Activated naive CD8-positive, alpha-beta T cell treated with anti-CD3 and anti-CD28 coated beads for 36 hours (primary cell): Measurements from ENCODE around the gene WNK2. TPM values are rescaled to one million over a fixed set of nuclear protein-coding genes. Genes with fewer than 3 reads are reported as not detected.

Experiments
- DNase-seq: peaks from one replicate; pipeline ENCODE4 v3.0.0; 2021
- H3K27ac Mint-ChIP-seq: one replicate; pipeline ENCODE4 v1.8.0; 2022; ENCODE audit warnings: mild to moderate bottlenecking, moderate library complexity, mixed read lengths
- H3K27me3 Mint-ChIP-seq: one replicate; pipeline ENCODE4 v1.8.0; 2022; ENCODE audit warnings: mild to moderate bottlenecking, mixed read lengths
- H3K36me3 Mint-ChIP-seq: one replicate; pipeline ENCODE4 v1.8.0; 2021; ENCODE audit warnings: mild to moderate bottlenecking, mixed read lengths
- H3K4me1 Mint-ChIP-seq: one replicate; pipeline ENCODE4 v1.8.0; 2021; ENCODE audit warnings: mixed read lengths
- H3K4me3 Mint-ChIP-seq: one replicate; pipeline ENCODE4 v1.8.0; 2022; ENCODE audit warnings: mild to moderate bottlenecking, moderate library complexity, mixed read lengths
- H3K9me3 Mint-ChIP-seq: one replicate; pipeline ENCODE4 v1.8.0; 2022; ENCODE audit warnings: mixed read lengths
- total RNA-seq, 2 experiments: library from RNA; stranded (reverse); gene quantifications; one replicate each; pipeline ENCODE4 v1.2.3, GENCODE V29; 2021

Gene WNK2
- total RNA-seq, 2 experiments from 2014 or later: 0.88 to 0.89 TPM

- no peak for DNase-seq
- Mint-ChIP-seq H3K4me1 (peaks cover 4% of the 10 kb centered on the region), H3K9me3 (peaks cover 10% of the 10 kb centered on the region), H3K27ac (no peak overlapping the region), H3K36me3 (peaks cover 1% of the 10 kb centered on the region), H3K27me3 (peaks cover 15% of the 10 kb centered on the region), H3K4me3 (no peak overlapping the region)
Measured at GRCh38 chr9:93236541-93237206, 52.7 kb downstream of the WNK2 start.

GRCh38 chr9:93237540-93237939 is 53.6 kb downstream of the WNK2 start:
- peaks cover 1% of the 10 kb centered on the region for H3K36me3 Mint-ChIP-seq
- H3K27me3 Mint-ChIP-seq: peaks cover 8% of the 10 kb centered on the region
- H3K9me3 Mint-ChIP-seq: peaks cover 10% of the 10 kb centered on the region
- DNase-seq: no peak
- H3K27ac Mint-ChIP-seq: no peak overlapping the region
- no peak overlapping the region for H3K4me3 Mint-ChIP-seq
- H3K4me1 Mint-ChIP-seq: peaks cover 4% of the 10 kb centered on the region

GRCh38 chr9:93238953-93239925 is 55.3 kb downstream of the WNK2 start:
- H3K9me3 Mint-ChIP-seq: peaks cover 10% of the 10 kb centered on the region
- no peaks in the 10 kb centered on the region for H3K27me3 Mint-ChIP-seq
- H3K4me1 Mint-ChIP-seq: peaks cover 4% of the 10 kb centered on the region
- no peak overlapping the region for H3K27ac Mint-ChIP-seq
- no peak overlapping the region for H3K4me3 Mint-ChIP-seq
- peaks cover 1% of the 10 kb centered on the region for H3K36me3 Mint-ChIP-seq
- DNase-seq: no peak

- no peak for DNase-seq
- peaks cover 10% of the 10 kb centered on the region for H3K9me3 Mint-ChIP-seq
- peaks cover 4% of the 10 kb centered on the region for H3K4me1 Mint-ChIP-seq
Measured at GRCh38 chr9:93240891-93241334, 57.0 kb downstream of the WNK2 start.

DNA sequence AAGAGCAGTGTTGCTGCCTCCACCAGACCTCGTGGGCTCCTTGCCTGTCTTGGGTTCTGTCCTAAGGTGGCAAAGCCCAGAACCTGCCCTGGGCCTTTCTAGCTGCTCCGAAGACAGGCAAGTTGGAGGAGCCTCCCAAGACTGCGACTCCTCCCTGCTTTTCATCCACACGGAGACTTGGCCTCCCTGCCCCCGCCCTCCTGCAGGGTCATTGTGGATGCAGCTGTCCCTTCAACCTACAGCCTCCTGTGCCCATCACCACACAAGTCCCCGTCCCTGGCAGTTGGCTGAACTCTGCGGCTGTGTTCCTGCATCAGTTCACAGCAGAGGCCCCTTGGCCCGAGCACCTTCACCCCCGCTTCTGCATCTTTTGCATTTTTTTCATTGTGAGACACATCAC is 59.2 kb downstream of the WNK2 start:
- Mint-ChIP-seq H3K4me1 (no peaks in the 10 kb centered on the region), H3K27me3 (no peaks in the 10 kb centered on the region), H3K9me3 (no peaks in the 10 kb centered on the region), H3K36me3 (no peaks in the 10 kb centered on the region), H3K4me3 (no peak overlapping the region), H3K27ac (no peak overlapping the region)
- no peak for DNase-seq

More at GRCh38 chr9:93240891-93241334, 57.0 kb downstream of the WNK2 start:
- no peak overlapping the region for H3K27ac Mint-ChIP-seq
- peaks cover 1% of the 10 kb centered on the region for H3K36me3 Mint-ChIP-seq
- no peak overlapping the region for H3K4me3 Mint-ChIP-seq
- no peaks in the 10 kb centered on the region for H3K27me3 Mint-ChIP-seq

GRCh38 chr9:93244101-93244500 is 60.2 kb downstream of the WNK2 start:
- Mint-ChIP-seq H3K27ac (no peak overlapping the region), H3K36me3 (no peaks in the 10 kb centered on the region), H3K9me3 (no peaks in the 10 kb centered on the region), H3K4me3 (no peak overlapping the region), H3K4me1 (no peaks in the 10 kb centered on the region), H3K27me3 (no peaks in the 10 kb centered on the region)
- no peak for DNase-seq

- Mint-ChIP-seq H3K4me1 (no peaks in the 10 kb centered on the region), H3K4me3 (no peak overlapping the region), H3K36me3 (no peaks in the 10 kb centered on the region), H3K9me3 (no peaks in the 10 kb centered on the region), H3K27me3 (no peaks in the 10 kb centered on the region), H3K27ac (no peak overlapping the region)
- no peak for DNase-seq
Measured at GRCh38 chr9:93244510-93245436, 60.8 kb downstream of the WNK2 start.

DNA sequence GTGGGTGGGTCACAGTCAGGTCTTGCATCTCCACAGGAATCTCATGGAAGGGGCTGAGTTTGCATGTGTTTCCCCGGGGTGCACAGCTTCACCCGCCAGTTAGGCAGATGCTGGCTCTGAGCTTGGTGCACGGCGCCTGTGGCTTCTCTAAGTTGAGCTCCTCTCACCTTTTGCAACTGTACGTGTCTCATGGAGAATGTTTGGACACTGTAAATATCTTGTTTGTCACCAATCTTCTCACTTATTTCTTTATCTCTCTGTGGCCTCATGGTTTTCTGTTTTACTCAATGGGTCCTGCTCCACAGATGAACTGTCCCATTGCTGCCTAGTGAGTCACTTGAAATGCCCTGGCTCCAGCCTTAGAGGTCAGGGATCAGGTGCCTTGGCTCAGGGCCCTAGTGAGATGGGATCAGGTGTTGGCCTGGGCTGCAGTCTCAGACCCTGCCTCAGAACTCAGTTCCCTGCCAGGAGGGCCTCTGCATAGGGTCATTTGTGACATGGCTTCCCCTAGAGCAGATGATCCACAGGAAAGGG is 61.6 kb downstream of the WNK2 start:
- Mint-ChIP-seq H3K9me3 (no peaks in the 10 kb centered on the region), H3K36me3 (no peaks in the 10 kb centered on the region), H3K4me3 (no peak overlapping the region), H3K27ac (no peak overlapping the region), H3K4me1 (no peaks in the 10 kb centered on the region), H3K27me3 (no peaks in the 10 kb centered on the region)
- DNase-seq: no peak

DNA sequence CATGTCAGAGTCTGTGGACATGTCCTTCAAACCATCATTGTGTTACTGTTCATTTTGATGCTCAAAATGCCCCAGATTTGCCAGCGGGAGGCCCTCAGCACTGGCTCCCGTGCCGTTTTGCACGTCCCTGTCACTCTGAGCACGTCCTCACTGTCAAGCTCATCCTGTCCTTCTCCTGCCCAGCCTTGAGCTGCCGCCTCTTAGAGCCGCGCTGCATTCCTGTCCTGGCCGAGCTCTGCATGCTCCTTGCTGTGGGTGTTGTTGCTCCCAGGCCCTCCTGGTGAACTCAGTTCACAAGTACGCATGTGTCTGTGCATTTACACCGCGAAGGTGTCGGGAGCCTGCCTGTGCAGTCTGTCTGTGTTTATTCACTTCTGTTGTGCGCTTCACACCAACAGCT is 62.2 kb downstream of the WNK2 start:
- Mint-ChIP-seq H3K27me3 (no peaks in the 10 kb centered on the region), H3K27ac (no peak overlapping the region), H3K9me3 (no peaks in the 10 kb centered on the region), H3K36me3 (no peaks in the 10 kb centered on the region), H3K4me1 (no peaks in the 10 kb centered on the region), H3K4me3 (no peak overlapping the region)
- no peak for DNase-seq

- Mint-ChIP-seq H3K9me3 (no peaks in the 10 kb centered on the region), H3K36me3 (no peaks in the 10 kb centered on the region), H3K27ac (no peak overlapping the region), H3K4me3 (no peak overlapping the region), H3K27me3 (no peaks in the 10 kb centered on the region), H3K4me1 (no peaks in the 10 kb centered on the region)
- no peak for DNase-seq
Measured at GRCh38 chr9:93246526-93246925, 62.6 kb downstream of the WNK2 start.

- Mint-ChIP-seq H3K4me1 (no peaks in the 10 kb centered on the region), H3K36me3 (no peaks in the 10 kb centered on the region), H3K27me3 (no peaks in the 10 kb centered on the region), H3K4me3 (no peak overlapping the region), H3K9me3 (no peaks in the 10 kb centered on the region), H3K27ac (no peak overlapping the region)
- no peak for DNase-seq
Measured at GRCh38 chr9:93247099-93247865, 63.3 kb downstream of the WNK2 start.

GRCh38 chr9:93247892-93248291 is 64.0 kb downstream of the WNK2 start:
- H3K27me3 Mint-ChIP-seq: no peaks in the 10 kb centered on the region
- H3K4me3 Mint-ChIP-seq: no peak overlapping the region
- no peaks in the 10 kb centered on the region for H3K36me3 Mint-ChIP-seq
- DNase-seq: no peak
- H3K9me3 Mint-ChIP-seq: no peaks in the 10 kb centered on the region
- H3K4me1 Mint-ChIP-seq: no peaks in the 10 kb centered on the region
- H3K27ac Mint-ChIP-seq: no peak overlapping the region

GRCh38 chr9:93248386-93249040 is 64.6 kb downstream of the WNK2 start:
- Mint-ChIP-seq H3K4me1 (no peaks in the 10 kb centered on the region), H3K36me3 (no peaks in the 10 kb centered on the region), H3K4me3 (no peak overlapping the region), H3K9me3 (no peaks in the 10 kb centered on the region), H3K27me3 (no peaks in the 10 kb centered on the region), H3K27ac (no peak overlapping the region)
- DNase-seq: no peak
